DMS 273 (cell line): Measurements from ENCODE around the gene XPO6.
"Not testable (repeated sequence)": the region's sequence is repeated elsewhere in the genome, so short reads cannot be mapped to it uniquely, and the experiment has no call there.

Experiments used
- DNase-seq: peaks from one replicate; lab custom pipeline; 2025; ENCODE audit not compliant: unreplicated experiment; lab: John Stamatoyannopoulos, UW

Gene XPO6

GRCh38 chr16:28211758-28212531 lies at the start of gene XPO6:
TSS of gene XPO6 (minus strand) at chr16:28211965. CDS start at chr16:28211368, 597 bp downstream.
- peak; percentile 97 for DNase-seq

- DNase-seq, result no peak
Observed at GRCh38 chr16:28260193-28260592, 48.4 kb upstream of the XPO6 start.

GRCh38 chr16:28259781-28260150 lies 48.0 kb upstream of the XPO6 start:
- DNase-seq, result no peak

GRCh38 chr16:28259091-28259780 lies 47.5 kb upstream of the XPO6 start:
- no peak for DNase-seq

GRCh38 chr16:28258567-28258966 lies 46.8 kb upstream of the XPO6 start:
- DNase-seq, result peak; percentile 71

GRCh38 chr16:28257256-28257655 lies 45.5 kb upstream of the XPO6 start:
- DNase-seq, result no peak

GRCh38 chr16:28255838-28256237 lies 44.1 kb upstream of the XPO6 start:
- DNase-seq, result no peak

- no peak for DNase-seq
Observed at GRCh38 chr16:28254158-28254557, 42.4 kb upstream of the XPO6 start.

GRCh38 chr16:28250999-28251398 lies 39.2 kb upstream of the XPO6 start:
- DNase-seq, result no peak

- DNase-seq, result peak; percentile 33
Observed at GRCh38 chr16:28249483-28249882, 37.7 kb upstream of the XPO6 start.

- DNase-seq, result no peak
Observed at GRCh38 chr16:28241924-28242323, 30.2 kb upstream of the XPO6 start.

GRCh38 chr16:28237754-28238357 lies 26.1 kb upstream of the XPO6 start:
- DNase-seq, result peak; percentile 18

- no peak for DNase-seq
Observed at GRCh38 chr16:28231763-28232162, 20.0 kb upstream of the XPO6 start.

- DNase-seq, result not testable (repeated sequence)
Observed at GRCh38 chr16:28223909-28224308, 12.1 kb upstream of the XPO6 start.

- not testable (repeated sequence) for DNase-seq
Observed at GRCh38 chr16:28219777-28220176, 8.0 kb upstream of the XPO6 start.

GRCh38 chr16:28219282-28219681 lies 7.5 kb upstream of the XPO6 start:
- peak; percentile 27 for DNase-seq

GRCh38 chr16:28218109-28218508 lies 6.3 kb upstream of the XPO6 start:
- peak; percentile 56 for DNase-seq

GRCh38 chr16:28217326-28217725 lies 5.6 kb upstream of the XPO6 start:
- no peak for DNase-seq

- no peak for DNase-seq
Observed at GRCh38 chr16:28213396-28213795, 1.6 kb upstream of the XPO6 start.

- DNase-seq, result peak; percentile 44
Observed at GRCh38 chr16:28212532-28212873, 738 bp upstream of the XPO6 start.

- DNase-seq, result peak; percentile 94
Observed at GRCh38 chr16:28210979-28211588, 681 bp downstream of the XPO6 start.

- no peak for DNase-seq
Observed at GRCh38 chr16:28210264-28210663, 1.5 kb downstream of the XPO6 start.
